ENCODE measurements around the gene CYB5R3. TPM values are rescaled to one million over a fixed set of nuclear protein-coding genes. Genes with fewer than 3 reads are reported as not detected.

CYB5R3 gene
- total RNA-seq, 1 donor from 2014 or later, result 148 TPM

GRCh38 chr22:42604403-42604802, 44.8 kb downstream of the CYB5R3 start:
- Mint-ChIP-seq H3K9me3 (ENCODE audit: unreplicated experiment) (peaks cover 6% of the 10 kb centered on the region), H3K27ac (ENCODE audit: unreplicated experiment) (no peak overlapping the region), H3K27me3 (ENCODE audit: unreplicated experiment) (peaks cover 4% of the 10 kb centered on the region), H3K36me3 (ENCODE audit: unreplicated experiment) (peaks cover 5% of the 10 kb centered on the region), H3K4me3 (ENCODE audit: unreplicated experiment) (no peak overlapping the region), H3K4me1 (ENCODE audit: low read depth, unreplicated experiment) (peaks cover 10% of the 10 kb centered on the region)
- TF ChIP-seq, protein P1, sequence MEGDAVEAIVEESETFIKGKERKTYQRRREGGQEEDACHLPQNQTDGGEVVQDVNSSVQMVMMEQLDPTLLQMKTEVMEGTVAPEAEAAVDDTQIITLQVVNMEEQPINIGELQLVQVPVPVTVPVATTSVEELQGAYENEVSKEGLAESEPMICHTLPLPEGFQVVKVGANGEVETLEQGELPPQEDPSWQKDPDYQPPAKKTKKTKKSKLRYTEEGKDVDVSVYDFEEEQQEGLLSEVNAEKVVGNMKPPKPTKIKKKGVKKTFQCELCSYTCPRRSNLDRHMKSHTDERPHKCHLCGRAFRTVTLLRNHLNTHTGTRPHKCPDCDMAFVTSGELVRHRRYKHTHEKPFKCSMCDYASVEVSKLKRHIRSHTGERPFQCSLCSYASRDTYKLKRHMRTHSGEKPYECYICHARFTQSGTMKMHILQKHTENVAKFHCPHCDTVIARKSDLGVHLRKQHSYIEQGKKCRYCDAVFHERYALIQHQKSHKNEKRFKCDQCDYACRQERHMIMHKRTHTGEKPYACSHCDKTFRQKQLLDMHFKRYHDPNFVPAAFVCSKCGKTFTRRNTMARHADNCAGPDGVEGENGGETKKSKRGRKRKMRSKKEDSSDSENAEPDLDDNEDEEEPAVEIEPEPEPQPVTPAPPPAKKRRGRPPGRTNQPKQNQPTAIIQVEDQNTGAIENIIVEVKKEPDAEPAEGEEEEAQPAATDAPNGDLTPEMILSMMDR (IDR thresholded peaks at IDR 0.05; ENCODE audit: partially characterized antibody, unreplicated experiment), result no peak
- no peak for DNase-seq

GRCh38 chr22:42603427-42603826, 45.8 kb downstream of the CYB5R3 start:
- Mint-ChIP-seq H3K36me3 (ENCODE audit: unreplicated experiment) (peaks cover 5% of the 10 kb centered on the region), H3K4me3 (ENCODE audit: unreplicated experiment) (no peak overlapping the region), H3K9me3 (ENCODE audit: unreplicated experiment) (peaks cover 6% of the 10 kb centered on the region), H3K27ac (ENCODE audit: unreplicated experiment) (peak overlapping the region; percentile 11), H3K27me3 (ENCODE audit: unreplicated experiment) (peaks cover 4% of the 10 kb centered on the region), H3K4me1 (ENCODE audit: low read depth, unreplicated experiment) (peaks cover 4% of the 10 kb centered on the region)
- no peak for DNase-seq
- TF ChIP-seq, protein P1 (IDR thresholded peaks at IDR 0.05; ENCODE audit: partially characterized antibody, unreplicated experiment), result no peak

DNA sequence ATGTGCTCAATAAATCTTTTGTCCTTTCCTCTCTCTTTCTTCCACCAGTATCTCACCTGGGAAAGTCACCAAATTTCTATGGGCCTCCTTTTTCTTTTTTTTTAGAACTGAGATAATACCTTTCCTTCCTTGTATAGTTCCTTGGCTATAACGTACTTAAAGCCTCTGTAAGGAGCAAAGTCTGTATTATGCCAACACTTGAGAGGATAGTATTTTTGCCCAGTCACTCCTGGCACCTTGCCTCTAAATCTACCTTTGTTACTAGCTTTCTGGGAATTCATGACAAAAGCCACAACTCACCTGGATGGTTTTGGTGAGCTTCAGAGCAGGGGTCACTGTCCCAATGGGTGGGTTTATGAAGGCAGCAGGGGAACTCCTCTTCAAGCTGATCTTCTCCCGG, 46.7 kb downstream of the CYB5R3 start:
- Mint-ChIP-seq H3K27me3 (ENCODE audit: unreplicated experiment) (peaks cover 4% of the 10 kb centered on the region), H3K36me3 (ENCODE audit: unreplicated experiment) (peaks cover 5% of the 10 kb centered on the region), H3K4me3 (ENCODE audit: unreplicated experiment) (no peak overlapping the region), H3K4me1 (ENCODE audit: low read depth, unreplicated experiment) (peaks cover 3% of the 10 kb centered on the region), H3K27ac (ENCODE audit: unreplicated experiment) (no peak overlapping the region), H3K9me3 (ENCODE audit: unreplicated experiment) (peaks cover 6% of the 10 kb centered on the region)
- DNase-seq, result no peak
- TF ChIP-seq, protein P1 (IDR thresholded peaks at IDR 0.05; ENCODE audit: partially characterized antibody, unreplicated experiment), result no peak

DNA sequence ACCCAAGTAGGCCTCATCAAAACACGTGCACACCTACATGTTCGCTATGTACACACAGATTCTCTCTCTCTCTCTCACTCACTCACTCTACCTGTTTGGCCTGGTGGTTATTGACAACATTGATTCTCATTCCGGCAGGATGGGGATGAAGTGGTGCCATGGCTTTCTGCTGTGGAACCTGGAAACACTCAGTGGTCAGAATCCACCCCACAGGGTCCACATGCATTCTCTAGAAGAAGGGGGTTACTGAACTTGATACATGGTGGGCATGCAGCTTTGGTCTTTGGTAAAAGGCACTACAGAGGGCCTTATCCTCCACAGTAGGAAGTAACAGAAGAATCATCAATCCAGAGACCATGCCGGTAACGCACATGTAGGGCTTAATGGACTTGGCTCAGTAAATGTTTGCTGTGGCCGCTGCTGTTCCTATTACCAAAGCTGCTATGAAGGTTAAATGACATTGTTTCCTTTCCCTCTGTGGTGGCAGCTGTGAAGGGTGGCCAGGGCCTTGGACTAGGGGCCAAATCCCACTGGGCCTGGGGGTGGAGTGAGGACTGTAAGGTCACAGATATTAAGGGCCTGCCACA, 47.2 kb downstream of the CYB5R3 start:
- Mint-ChIP-seq H3K4me3 (ENCODE audit: unreplicated experiment) (no peak overlapping the region), H3K36me3 (ENCODE audit: unreplicated experiment) (peaks cover 5% of the 10 kb centered on the region), H3K27ac (ENCODE audit: unreplicated experiment) (no peak overlapping the region), H3K9me3 (ENCODE audit: unreplicated experiment) (peaks cover 6% of the 10 kb centered on the region), H3K27me3 (ENCODE audit: unreplicated experiment) (peaks cover 4% of the 10 kb centered on the region), H3K4me1 (ENCODE audit: low read depth, unreplicated experiment) (peaks cover 3% of the 10 kb centered on the region)
- no peak for DNase-seq
- TF ChIP-seq, protein P1 (IDR thresholded peaks at IDR 0.05; ENCODE audit: partially characterized antibody, unreplicated experiment), result no peak

DNA sequence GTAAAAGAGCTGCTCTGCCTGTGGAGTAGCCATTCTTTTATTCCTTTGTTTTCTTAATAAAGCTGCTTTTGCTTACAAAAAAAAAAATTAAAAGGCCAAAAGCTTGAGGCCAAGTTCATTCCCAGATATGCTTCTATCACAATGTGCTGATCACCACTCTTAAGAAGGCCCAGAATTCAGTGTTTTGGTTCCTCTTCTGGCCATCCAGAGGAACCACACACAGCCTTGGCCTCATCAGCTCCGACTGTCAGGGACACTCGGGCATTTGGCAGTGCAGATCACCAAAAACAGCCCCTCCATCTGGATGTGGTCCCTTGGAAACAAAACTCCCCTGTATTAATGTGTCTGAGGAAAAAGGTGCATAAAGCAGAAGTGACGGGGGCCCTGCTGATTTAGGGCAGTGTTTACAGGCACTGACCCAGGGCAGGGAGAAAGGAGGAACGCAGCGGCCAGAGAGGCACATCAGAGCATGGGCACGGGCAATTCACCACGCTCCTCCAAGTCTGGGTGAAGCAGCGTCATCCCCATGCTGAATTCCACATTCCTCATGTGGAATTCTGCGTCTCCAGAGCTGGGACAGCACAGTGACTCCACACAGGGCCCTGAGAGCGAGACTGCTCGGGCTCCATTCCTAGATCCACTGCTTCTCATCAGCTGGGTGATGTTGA, 52.2 kb downstream of the CYB5R3 start:
- no peak overlapping the region for H3K4me3 Mint-ChIP-seq (ENCODE audit: unreplicated experiment)
- H3K27ac Mint-ChIP-seq (ENCODE audit: unreplicated experiment), result no peak overlapping the region
- TF ChIP-seq, protein P1 (IDR thresholded peaks at IDR 0.05; ENCODE audit: partially characterized antibody, unreplicated experiment), result no peak
- H3K4me1 Mint-ChIP-seq (ENCODE audit: low read depth, unreplicated experiment), result no peaks in the 10 kb centered on the region
- H3K9me3 Mint-ChIP-seq (ENCODE audit: unreplicated experiment), result peaks cover 5% of the 10 kb centered on the region
- peaks cover 1% of the 10 kb centered on the region for H3K27me3 Mint-ChIP-seq (ENCODE audit: unreplicated experiment)
- H3K36me3 Mint-ChIP-seq (ENCODE audit: unreplicated experiment), result peaks cover 4% of the 10 kb centered on the region
- no peak for DNase-seq

Measured in glutamatergic neuron (in vitro differentiated cells).